Thoracic aorta (tissue), 2 donors: ENCODE data around the gene EGFL7. TPM values are rescaled to one million over a fixed set of nuclear protein-coding genes. Genes with fewer than 3 reads are reported as not detected.

Experiments used
- ATAC-seq: fragments of 150-250 bp; one replicate; pipeline ENCODE4 v1.8.0; 2017; ENCODE audit warnings: low read depth; ENCODE audit not compliant: insufficient number of reproducible peaks, low FRiP score
- DNase-seq: peaks from one replicate; pipeline ENCODE4 v3.0.0-alpha.2; 2020; ENCODE audit warnings: low spot score
- H3K27ac ChIP-seq, 2 donors: fragments of 200-600 bp; sonication (generic); 1 replicate in 1 of 2; 2 replicates in 1 of 2; pipeline ENCODE4 v1.5.1; 2016; ENCODE audit warnings: mild to moderate bottlenecking in 2 of 2, moderate library complexity in 2 of 2
- H3K27me3 ChIP-seq: fragments of 200-600 bp; sonication (generic); replicated peaks from 2 replicates; pipeline ENCODE4 v1.6.0; 2016; ENCODE audit warnings: mild to moderate bottlenecking; ENCODE audit not compliant: insufficient read depth
- H3K36me3 ChIP-seq: fragments of 200-600 bp; sonication (generic); one replicate; pipeline ENCODE4 v1.5.1; 2016
- H3K4me1 ChIP-seq, 2 donors: fragments of 200-600 bp; sonication (generic); 1 replicate in 1 of 2; 2 replicates in 1 of 2; pipeline versions ENCODE4 v1.5.1 to v1.6.0; 2016; ENCODE audit warnings: low read depth in 2 of 2, mild to moderate bottlenecking in 1 of 2; ENCODE audit not compliant: control insufficient read depth in 1 of 2
- H3K4me3 ChIP-seq: fragments of 200-600 bp; sonication (generic); 2 replicates; pipeline ENCODE4 v1.5.1; 2016; ENCODE audit warnings: mild to moderate bottlenecking
- H3K9me3 ChIP-seq: fragments of 200-600 bp; sonication (generic); 2 replicates; pipeline ENCODE4 v1.5.1; 2016
- total RNA-seq, 2 donors: library from RNA; depleted of rRNA; stranded (reverse); fragments of >200 nt; gene quantifications; one replicate each; pipeline versions ENCODE4 v1.1.0 to v1.2.3, GENCODE V29; 2016
- TF ChIP-seq, protein P1 (sequence below): fragments of 200-600 bp; sonication (generic); IDR thresholded peaks from one replicate; pipeline ENCODE4 v1.5.1; 2019; ENCODE audit warnings: antibody characterized with exemption

Gene EGFL7
- total RNA-seq, 2 donors from 2014 or later: 42.0 to 56.5 TPM

GRCh38 chr9:136660971-136661550 is 1.7 kb upstream of the EGFL7 start:
- DNase-seq (no peak), ATAC-seq (no peak)
- Histone ChIP-seq H3K27me3 (no peaks in the 10 kb centered on the region), H3K4me1 (peaks cover 0 to 8% of the 10 kb centered on the region in 2 donors), H3K9me3 (no peaks in the 10 kb centered on the region), H3K36me3 (no peaks in the 10 kb centered on the region), H3K27ac (no peak overlapping the region), H3K4me3 (no peak overlapping the region)
- TF ChIP-seq, protein P1, sequence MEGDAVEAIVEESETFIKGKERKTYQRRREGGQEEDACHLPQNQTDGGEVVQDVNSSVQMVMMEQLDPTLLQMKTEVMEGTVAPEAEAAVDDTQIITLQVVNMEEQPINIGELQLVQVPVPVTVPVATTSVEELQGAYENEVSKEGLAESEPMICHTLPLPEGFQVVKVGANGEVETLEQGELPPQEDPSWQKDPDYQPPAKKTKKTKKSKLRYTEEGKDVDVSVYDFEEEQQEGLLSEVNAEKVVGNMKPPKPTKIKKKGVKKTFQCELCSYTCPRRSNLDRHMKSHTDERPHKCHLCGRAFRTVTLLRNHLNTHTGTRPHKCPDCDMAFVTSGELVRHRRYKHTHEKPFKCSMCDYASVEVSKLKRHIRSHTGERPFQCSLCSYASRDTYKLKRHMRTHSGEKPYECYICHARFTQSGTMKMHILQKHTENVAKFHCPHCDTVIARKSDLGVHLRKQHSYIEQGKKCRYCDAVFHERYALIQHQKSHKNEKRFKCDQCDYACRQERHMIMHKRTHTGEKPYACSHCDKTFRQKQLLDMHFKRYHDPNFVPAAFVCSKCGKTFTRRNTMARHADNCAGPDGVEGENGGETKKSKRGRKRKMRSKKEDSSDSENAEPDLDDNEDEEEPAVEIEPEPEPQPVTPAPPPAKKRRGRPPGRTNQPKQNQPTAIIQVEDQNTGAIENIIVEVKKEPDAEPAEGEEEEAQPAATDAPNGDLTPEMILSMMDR: no peak

GRCh38 chr9:136661641-136662325 is 933 bp upstream of the EGFL7 start:
- Histone ChIP-seq H3K36me3 (no peaks in the 10 kb centered on the region), H3K9me3 (no peaks in the 10 kb centered on the region), H3K27ac (no peak overlapping the region), H3K4me1 (peaks cover 0 to 15% of the 10 kb centered on the region in 2 donors), H3K27me3 (no peaks in the 10 kb centered on the region), H3K4me3 (no peak overlapping the region)
- ATAC-seq (no peak), DNase-seq (no peak)
- TF ChIP-seq, protein P1: no peak

DNA sequence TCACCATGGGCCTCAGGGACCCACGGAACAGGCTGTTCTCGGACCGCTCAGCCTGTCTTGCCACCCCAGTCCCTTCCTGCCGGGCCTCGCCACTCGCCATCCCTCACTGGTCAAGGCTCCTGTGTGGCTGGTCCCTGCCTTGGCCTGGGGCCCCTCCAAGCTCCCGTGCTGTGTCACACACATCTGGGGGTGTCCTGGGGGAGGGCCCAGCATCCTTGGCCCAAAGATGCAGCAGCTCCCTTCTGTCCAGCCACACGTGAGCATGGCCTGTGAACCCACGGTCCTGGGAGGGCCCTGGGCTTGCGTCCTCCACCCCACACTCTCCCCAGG is 425 bp upstream of the EGFL7 start:
- TF ChIP-seq, protein P1: no peak
- Histone ChIP-seq H3K4me1 (peaks cover 0 to 17% of the 10 kb centered on the region in 2 donors), H3K27ac (no peak overlapping the region), H3K4me3 (no peak overlapping the region), H3K9me3 (no peaks in the 10 kb centered on the region), H3K36me3 (no peaks in the 10 kb centered on the region), H3K27me3 (no peaks in the 10 kb centered on the region)
- no peak for ATAC-seq
- DNase-seq: no peak

DNA sequence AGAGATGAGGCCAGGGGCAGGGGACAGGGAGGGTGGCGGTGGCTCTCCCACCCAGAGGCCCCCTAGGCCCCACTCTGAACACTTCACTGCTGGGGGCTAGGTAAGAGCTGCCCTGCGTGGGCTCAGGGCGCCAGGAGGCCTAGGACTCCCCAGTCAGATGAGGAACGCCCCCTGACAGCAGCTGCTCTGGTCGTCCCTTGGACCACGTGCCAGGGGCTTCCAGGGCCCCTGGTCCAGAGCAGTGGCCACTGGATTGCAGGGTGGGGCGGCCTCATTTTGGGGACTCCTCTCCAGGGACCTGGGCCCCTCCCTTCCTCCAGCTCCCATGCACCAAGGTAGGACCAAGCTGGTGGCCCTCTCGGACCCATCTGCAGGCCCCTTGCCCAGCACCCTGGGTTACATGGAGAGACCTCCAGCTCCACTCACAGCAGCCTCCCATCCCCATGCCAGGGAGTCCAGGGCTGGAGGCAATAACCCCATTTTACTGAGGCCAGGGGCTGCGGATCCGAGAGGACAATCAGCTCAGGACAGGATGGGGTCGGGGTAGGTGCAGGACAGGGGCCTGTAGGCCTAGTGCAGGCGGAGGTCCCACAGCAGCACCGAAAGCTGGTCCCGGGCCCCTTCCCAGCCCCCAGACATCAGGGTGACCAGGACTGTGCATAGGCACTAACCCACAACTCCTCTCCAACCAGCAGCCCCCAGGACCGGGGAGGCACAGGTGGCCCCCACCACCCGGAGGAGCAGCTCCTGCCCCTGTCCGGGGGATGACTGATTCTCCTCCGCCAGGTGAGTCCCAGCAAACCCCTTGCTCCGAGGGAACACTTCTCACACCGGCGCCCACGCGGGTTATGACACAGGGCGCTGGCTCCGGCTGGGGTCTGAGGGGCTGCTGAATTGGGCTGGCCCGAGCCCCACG is 1.5 kb downstream of the EGFL7 start:
- no peak for ATAC-seq

More for the DNA sequence above, 1.5 kb downstream of the EGFL7 start:
- H3K4me1 ChIP-seq: peaks cover 0 to 17% of the 10 kb centered on the region in 2 donors
- H3K4me3 ChIP-seq: peak overlapping the region; percentile 65
- H3K36me3 ChIP-seq: no peaks in the 10 kb centered on the region
- peak overlapping the region; percentile 8 to 22 for H3K27ac ChIP-seq
- no peaks in the 10 kb centered on the region for H3K9me3 ChIP-seq
- no peak for DNase-seq
- TF ChIP-seq, protein P1: no peak
- H3K27me3 ChIP-seq: no peaks in the 10 kb centered on the region
